SW 1271 (cell line): Measurements from ENCODE around the gene MCF2.
"Not testable (repeated sequence)": the region's sequence is repeated elsewhere in the genome, so short reads cannot be mapped to it uniquely, and the experiment has no call there.

Source experiments
- DNase-seq, 2 experiments: peaks; one replicate each; lab custom pipeline; 2025; lab: John Stamatoyannopoulos, UW

The MCF2 gene

GRCh38 chrX:139708067-139708466 lies at the start of gene MCF2:
Gene MCF2, minus strand, starts transcription at chrX:139708167. Its CDS starts 56,423 bp downstream, at chrX:139651744.
- DNase-seq, result no peak

DNA sequence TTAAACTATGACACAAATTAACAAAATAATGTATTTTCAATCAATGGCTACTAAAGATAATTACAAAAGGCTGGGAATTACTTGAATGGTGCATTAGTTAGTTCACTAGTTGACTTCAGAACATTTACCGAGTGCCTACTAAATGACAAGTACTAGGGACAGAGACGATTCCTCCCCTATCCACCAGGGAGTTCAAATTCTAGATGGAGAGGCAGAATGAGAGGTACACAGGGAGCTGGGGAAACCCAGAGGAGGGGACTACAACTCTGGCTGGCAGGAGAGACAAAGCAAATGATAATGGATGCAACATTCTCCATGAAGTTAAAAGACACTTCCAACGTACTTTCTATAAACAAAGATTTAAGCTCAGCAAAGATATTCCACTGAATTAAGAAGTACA lies 43.1 kb upstream of the MCF2 start:
- no peak for DNase-seq

DNA sequence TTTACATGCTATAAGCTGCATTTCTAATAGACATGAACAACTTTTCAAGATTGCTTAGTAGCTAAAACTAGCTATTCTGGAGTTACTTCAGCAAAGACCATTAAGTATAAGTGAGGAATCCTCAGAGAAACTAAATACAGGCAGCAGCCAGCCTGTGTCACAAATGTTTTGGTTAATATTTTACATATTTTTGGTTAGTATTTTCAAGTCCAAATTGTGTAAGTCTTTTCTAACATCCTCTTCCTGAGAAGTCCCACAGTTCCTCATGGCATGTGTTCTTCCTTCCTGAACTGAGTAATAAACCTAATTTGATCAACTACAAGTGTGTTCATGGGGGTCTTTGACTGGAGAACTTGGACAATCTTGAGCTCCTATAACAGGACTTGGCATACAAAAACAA lies 42.4 kb upstream of the MCF2 start:
- DNase-seq, result no peak

GRCh38 chrX:139739138-139739537 lies 31.2 kb upstream of the MCF2 start:
- DNase-seq, result no peak

DNA sequence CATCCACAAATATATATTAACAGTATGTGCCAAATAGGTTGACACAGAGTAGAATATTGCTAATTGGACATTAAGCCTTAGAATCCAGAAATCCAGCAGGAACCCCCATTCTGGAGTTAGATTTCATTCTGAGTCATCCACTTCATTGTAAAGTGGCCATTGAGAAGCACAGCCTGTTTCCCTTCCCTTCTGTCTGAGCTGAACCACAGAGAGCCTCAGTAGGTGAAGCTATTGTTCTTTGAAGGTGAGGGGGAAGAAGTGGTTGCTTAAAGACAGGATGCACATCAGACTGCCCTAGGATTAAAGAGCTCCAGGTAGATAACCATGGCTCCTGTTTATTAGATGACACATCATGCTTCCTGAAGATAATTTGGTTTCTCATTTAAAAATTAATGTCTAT lies 30.6 kb upstream of the MCF2 start:
- no peak for DNase-seq

- DNase-seq, result no peak
Measured at GRCh38 chrX:139736151-139736550, 28.2 kb upstream of the MCF2 start.

DNA sequence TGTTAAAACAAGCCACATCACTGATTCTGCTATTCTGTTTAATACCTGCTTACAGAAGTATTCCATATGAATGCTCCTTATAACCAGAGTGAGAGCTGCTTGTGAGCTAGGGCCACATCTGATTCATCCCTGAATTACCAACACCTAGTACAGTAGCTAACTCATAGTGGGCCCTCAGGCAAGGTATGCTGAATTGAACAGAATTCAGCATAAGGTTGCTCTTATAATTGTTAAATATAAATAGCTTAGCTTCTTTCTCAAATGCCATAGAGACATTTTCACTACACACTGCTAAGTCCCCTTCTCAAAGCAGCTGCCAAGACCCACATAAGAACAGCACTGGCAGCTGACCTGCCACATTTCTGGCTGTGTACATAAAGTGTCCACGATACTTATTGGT lies 27.0 kb upstream of the MCF2 start:
- no peak for DNase-seq

GRCh38 chrX:139725720-139726119 lies 17.8 kb upstream of the MCF2 start:
- DNase-seq, result no peak

DNA sequence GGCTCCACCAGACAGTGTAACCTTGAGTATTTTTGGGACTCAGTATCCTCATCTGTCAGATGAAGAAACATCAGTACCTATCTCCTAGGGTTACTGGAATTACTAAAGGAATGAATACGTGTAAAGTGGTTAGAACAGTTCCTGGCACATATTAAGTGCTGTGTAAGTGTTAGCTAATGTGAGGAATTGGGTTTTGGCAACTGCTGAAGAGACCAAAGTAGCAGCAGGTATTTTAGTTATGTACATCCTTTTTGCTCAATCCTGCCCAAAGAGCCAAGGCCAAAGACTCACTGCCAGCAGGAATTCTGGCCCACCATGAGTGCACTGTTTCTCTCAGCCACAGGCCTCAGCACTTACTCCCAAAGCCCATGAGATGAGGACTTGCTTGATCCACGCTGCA lies 16.7 kb upstream of the MCF2 start:
- DNase-seq, result no peak

GRCh38 chrX:139720979-139721378 lies 13.0 kb upstream of the MCF2 start:
- no peak for DNase-seq

DNA sequence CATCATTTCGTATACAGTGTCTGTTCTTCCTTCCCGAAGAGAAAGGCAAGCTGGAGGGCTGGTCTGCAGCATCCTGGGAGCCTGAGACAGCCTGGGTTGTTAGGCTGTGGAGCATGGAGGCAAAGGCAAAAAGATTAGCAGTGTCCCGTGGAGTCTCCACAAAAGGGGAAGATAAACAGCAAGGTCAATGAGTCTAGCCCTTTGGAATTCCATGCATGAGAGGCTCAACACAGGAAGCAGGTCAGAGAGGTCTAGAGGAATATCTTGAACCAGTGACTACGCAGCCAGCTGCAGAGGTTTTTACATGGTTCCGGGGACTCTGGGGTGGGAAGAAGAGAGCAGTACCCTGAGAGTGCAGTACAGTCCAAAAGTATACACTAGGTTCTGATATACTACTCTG lies 12.2 kb upstream of the MCF2 start:
- DNase-seq, result peak; percentile 17 to 34

DNA sequence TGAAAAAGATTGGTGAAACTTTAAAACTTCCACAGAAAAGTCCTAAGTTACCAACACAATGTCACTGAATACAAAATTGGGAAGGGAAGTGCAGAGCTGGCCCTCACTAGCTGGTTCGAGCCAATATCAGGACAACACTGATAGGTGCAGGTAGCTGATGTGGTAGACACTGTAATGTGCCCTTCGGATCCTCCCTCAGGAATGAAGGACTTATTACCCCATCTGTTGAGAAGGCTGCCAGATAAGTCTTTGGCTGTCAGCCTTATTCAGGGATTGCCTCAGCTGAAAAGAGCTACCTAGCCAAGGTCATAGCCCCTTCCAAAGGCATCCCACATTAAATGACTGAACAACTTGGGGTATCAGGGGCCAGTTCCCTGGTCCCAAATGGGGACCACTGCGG lies 5.3 kb downstream of the MCF2 start:
- DNase-seq, result no peak

- no peak for DNase-seq
Measured at GRCh38 chrX:139692908-139693307, 15.1 kb downstream of the MCF2 start.

GRCh38 chrX:139692506-139692849 lies 15.5 kb downstream of the MCF2 start:
- no peak for DNase-seq

- no peak for DNase-seq
Measured at GRCh38 chrX:139691843-139692505, 16.0 kb downstream of the MCF2 start.

- DNase-seq, result no peak
Measured at GRCh38 chrX:139691493-139691842, 16.5 kb downstream of the MCF2 start.

DNA sequence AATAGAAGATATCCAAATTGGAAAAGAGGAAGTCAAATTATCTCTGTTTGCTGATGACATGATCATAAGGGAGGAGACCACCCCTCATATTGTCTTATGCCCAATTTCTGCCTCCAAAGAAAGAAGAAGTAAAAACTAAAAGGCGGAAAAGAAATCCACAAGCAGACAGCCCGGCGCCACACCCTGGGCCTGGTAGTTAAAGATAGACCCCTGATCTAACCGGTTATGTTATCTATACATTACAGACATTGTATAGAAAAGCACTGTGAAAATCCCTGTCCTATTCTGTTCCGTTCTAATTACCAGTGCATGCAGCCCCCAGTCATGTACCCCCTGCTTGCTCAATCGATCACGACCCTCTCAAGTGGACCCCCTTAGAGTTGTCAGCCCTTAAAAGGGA lies 22.8 kb downstream of the MCF2 start:
- DNase-seq, result not testable (repeated sequence)

GRCh38 chrX:139680356-139680755 lies 27.6 kb downstream of the MCF2 start:
- no peak for DNase-seq

- DNase-seq, result no peak
Measured at GRCh38 chrX:139647597-139647996, 60.4 kb downstream of the MCF2 start.

GRCh38 chrX:139642241-139642927 lies 65.6 kb downstream of the MCF2 start:
- no peak for DNase-seq

DNA sequence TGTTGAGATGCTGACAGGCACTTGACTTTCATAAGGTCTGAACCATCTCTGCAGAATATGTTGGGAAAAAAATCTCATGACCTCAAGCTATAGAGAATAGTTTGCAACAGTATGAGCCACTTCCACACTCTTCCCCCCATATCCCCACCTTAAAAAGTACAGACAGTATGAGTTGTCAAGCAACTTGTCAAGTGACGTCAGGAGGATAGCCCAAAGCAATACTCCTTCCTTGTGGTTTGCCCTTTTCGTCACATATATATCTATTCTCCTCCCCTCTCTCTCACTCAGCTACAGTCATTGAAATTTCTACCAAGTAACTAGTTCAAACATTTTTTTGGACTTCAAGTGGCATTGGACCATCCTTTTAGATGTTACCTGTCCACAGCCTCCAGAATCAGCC lies 67.7 kb downstream of the MCF2 start:
- DNase-seq, result no peak

- no peak for DNase-seq
Measured at GRCh38 chrX:139639253-139639652, 68.7 kb downstream of the MCF2 start.

- no peak for DNase-seq
Measured at GRCh38 chrX:139600105-139600504, 107.9 kb downstream of the MCF2 start.

DNA sequence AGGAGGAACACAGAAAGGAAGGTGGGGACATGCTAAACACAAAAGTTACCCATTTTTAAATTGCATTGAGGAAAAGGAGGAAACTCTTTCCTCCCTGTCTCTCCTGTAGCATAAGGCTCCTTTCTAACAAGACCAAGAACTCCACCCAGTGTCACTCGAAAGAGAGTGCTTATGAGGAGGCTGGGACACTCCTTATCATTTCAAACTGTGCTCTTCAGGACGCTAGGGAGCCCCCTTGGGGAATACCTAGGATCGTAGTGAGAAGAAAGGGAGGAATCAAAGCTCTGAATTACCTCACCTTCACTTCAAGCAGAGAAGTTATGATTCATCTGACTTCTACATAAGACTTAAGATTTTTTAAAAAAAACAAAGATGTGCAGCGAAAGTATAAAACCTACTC lies 111.9 kb downstream of the MCF2 start:
- DNase-seq, result no peak
